NOMO-1 treated with DMSO at 0.1 percent for 48 hours (cell line): ENCODE data around the gene ZNF687.

Source experiments
- DNase-seq: peaks from one replicate; lab custom pipeline; 2025; ENCODE audit not compliant: unreplicated experiment; lab: John Stamatoyannopoulos, UW

Gene ZNF687

GRCh38 chr1:151311589-151312331, 29.7 kb downstream of the ZNF687 start:
- peak; percentile 89 for DNase-seq

- no peak for DNase-seq
Measured at GRCh38 chr1:151312411-151312810, 30.3 kb downstream of the ZNF687 start.

DNA sequence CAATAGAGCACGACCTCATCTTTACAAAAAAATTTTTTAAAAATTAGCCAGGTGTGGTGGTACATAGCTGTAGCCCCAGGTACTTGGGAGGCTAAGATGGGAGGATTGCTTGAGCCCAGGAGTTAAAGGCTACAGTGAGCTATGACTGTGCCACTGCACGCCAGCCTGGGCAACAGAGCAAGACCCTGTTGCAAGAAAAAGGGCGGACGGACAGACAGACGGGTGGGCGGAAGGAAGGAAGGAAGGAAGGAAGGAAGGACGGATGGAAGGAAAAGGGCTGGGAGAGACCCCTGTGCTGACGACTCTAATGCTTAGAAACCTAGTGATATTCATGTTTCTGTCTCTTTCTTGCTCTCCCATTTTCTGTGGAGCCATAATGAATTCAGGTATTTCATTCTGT, 30.7 kb downstream of the ZNF687 start:
- no peak for DNase-seq

GRCh38 chr1:151313501-151313900, 31.4 kb downstream of the ZNF687 start:
- no peak for DNase-seq

GRCh38 chr1:151314137-151314875, 32.2 kb downstream of the ZNF687 start:
- DNase-seq, result no peak

- no peak for DNase-seq
Measured at GRCh38 chr1:151315565-151316235, 33.6 kb downstream of the ZNF687 start.

GRCh38 chr1:151318975-151319374, 36.9 kb downstream of the ZNF687 start:
- no peak for DNase-seq

DNA sequence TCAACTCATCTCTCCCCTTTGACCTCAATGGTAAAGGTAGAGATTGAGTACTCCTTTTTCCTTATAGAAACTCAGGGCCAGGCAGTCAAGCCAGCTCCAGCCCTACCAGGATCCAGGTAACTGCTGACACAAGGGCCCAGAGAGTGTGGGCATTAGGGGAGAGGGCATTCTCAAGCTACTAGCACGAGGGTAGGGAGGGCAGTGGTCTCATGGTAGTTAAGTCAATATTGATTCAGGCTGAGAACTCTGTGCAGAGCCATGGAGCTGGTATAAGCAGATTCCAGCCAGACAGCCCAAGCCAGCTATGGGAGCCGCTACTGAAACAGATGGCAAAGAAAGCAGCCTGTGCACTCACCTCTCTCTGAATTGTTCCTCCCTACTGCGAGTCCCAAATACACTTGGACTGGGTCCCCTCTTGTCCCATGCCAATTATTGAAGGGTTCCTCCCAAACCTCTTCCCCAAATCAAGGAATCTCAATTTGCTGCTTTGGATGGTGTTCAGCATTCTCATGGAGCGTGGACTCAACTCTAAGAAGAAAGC, 42.4 kb downstream of the ZNF687 start:
- DNase-seq, result no peak

DNA sequence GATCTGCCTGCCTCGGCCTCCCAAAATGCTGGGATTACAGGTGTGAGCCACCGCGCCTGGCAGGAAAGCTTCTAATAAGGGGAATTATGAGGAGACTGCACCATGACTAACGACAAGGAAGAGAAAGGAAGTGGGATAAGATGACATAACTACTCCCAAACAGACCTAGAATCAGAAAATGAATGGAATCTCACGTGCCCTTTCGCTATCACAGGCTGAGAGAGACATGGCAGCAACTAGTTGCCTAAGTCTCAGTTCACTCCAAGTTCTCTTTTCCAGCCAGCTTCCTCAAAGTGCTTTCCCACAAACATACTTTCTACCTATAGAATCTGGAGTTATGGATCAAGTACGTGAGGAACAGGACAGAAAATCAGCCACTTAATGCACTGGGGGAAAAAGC, 43.1 kb downstream of the ZNF687 start:
- no peak for DNase-seq

DNA sequence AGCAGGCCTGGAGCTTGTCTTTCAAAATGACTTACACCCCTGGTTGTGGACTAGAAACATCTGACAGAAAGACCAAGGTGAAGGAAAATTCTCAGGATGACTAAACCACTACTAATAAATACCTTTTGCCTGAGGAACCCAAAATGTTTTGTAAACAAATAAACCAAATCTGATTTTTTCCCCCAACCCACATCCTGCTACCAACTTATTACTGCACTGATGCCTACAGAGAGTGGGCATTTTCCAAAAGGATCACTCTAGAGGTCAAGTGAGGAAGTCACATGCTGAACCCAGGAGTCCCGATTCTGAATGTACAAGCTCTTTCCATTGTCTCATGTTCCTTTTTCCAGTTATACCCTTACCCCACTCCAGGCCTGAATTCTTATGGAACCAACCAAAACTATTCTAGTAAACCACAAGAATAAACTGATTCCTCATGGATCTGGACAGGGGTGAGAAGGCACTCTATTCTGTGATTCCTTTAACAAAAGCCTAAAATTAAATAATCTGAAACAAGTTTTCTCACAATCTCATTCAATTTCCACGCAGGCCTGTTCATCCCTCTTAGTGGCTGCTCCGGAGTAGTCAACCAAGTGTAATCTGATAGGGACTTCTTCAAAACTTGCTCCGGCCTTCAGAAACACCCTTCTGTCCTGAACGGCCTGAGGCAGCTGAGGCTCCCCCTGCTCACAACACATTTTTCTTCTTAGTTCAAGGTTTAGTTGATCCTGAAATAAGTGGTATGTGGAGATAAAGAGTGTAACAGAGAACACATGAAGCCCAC, 43.7 kb downstream of the ZNF687 start:
- no peak for DNase-seq

GRCh38 chr1:151326619-151327222, 44.6 kb downstream of the ZNF687 start:
- DNase-seq, result peak; percentile 60

GRCh38 chr1:151327223-151327902, 45.3 kb downstream of the ZNF687 start, which contains the start of gene PI4KB:
Gene PI4KB (minus strand): TSS chr1:151327416. CDS start chr1:151316481, 10,935 bp downstream.
- DNase-seq, result peak; percentile 97

DNA sequence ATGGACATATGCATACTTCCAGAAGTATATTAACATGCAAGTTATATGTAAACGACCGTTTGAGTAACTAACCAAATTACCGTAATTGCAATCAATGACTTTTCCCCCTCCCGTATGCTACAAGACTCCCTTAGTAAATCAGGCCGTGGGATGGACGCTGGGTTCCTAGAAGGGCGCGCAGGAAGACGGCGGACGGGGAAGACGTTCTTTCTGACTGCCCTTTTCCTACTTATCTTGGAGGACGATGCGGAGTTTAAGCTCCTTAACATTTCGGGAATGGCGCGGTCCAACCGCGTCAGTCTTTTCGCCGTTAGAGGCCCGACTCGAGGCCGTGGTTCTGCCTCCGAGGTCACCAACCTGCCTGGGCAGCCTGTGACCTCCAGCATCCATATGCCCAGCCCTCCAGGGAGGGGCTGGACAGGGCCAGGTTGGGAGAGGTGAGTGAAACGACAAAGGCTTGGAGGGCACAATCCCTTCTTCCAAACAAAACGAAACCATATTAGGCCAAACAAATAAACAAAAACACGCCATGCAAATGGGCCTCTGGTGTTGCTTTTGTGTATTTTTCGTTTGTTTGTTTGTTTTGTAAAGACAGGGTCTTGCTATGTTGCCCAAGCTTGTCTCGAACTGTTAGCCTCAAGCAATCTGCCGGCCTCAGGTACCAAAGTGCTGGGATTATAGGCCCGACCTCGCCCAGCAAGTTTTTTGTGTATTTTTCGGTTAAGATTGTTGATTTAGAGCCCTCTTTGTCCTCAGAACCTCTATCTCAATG, 46.0 kb downstream of the ZNF687 start:
- DNase-seq, result no peak

DNA sequence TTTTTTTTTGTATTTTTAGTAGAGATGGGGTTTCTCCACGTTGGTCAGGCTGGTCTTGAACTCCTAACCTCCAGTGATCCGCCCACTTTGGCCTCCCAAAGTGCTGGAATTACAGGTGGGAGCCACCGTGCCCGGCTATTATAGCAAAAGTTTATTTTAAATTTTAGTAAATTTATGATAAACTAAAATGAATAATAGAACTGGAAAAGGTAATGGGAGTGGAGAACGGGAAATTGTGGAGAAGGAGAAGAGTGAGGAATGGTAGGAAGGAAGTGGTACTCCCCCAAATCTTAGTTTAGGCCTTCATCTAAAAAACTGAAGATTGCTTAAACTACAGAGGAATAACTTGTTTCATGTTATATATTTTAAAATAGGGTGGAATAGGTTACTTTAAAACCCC, 52.7 kb downstream of the ZNF687 start:
- no peak for DNase-seq

- no peak for DNase-seq
Measured at GRCh38 chr1:151336556-151336955, 54.5 kb downstream of the ZNF687 start.

DNA sequence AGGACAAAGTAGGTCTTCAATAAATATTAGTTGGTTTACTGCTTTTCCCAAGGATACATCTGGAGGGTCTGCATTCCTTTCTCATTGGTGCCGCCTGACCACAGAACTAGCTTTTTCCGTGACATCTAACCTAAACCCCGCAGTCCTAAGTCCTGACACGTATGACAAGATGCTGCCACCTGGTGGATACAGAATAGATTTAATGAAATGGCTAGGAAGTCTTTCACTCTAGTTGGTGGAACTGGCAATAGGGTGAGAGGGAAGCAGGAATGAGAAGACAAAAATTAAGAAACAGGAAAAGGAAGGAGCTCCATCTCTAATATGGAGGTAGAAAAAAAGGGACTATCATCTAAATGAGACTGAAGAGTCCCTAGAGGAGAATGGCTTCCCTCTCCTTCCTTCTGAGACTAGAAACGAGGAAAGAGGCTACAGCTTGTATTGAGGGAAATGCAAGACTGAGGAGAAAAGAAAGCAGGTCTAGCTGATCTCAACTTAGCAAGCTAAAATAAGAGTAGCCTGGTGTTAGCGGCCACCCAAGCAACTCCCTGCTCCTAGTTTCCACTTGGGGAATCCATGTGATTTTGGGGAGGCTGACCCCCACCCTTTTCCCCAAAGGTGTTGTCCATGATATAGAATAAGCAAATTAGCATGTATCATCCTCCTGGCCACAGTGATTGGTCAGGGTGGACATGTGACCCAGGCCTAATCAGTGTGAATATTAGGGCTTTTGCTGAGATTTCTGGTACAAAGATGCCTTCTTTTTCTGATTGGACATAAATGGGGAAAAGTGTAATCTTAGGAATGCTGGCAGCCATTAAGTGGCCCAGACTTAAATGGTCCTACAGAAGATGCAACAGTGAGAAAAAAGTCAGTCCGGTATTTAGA, 59.0 kb downstream of the ZNF687 start:
- peak; percentile 79 for DNase-seq
